Testis (tissue), 3 donors: Measurements from ENCODE around the gene UTS2B. TPM values are rescaled to one million over a fixed set of nuclear protein-coding genes. Genes with fewer than 3 reads are reported as not detected.

Experiments used
- DNase-seq: peaks from one replicate; pipeline ENCODE4 v3.0.0-alpha.2; 2019
- H3K27ac ChIP-seq, 2 donors: fragments of 200-600 bp; sonication (generic); one replicate each; pipeline ENCODE4 v1.5.1; 2019
- H3K27me3 ChIP-seq: fragments of 200-600 bp; sonication (generic); one replicate; pipeline ENCODE4 v1.5.1; 2019
- H3K36me3 ChIP-seq: fragments of 200-600 bp; sonication (generic); one replicate; pipeline ENCODE4 v1.5.1; 2017; ENCODE audit warnings: low read depth; ENCODE audit errors: missing control alignments
- H3K4me1 ChIP-seq: fragments of 200-600 bp; sonication (generic); one replicate; pipeline ENCODE4 v1.5.1; 2019
- H3K4me3 ChIP-seq, 2 donors: fragments of 200-600 bp; sonication (generic); one replicate each; pipeline ENCODE4 v1.5.1; 2017 to 2019
- H3K9me3 ChIP-seq: fragments of 200-600 bp; sonication (generic); one replicate; pipeline ENCODE4 v1.5.1; 2017
- POLR2A ChIP-seq: fragments of 450-650 bp; IDR thresholded peaks from one replicate; pipeline ENCODE4 v1.6.1; 2017; ENCODE audit warnings: antibody characterized with exemption, mild to moderate bottlenecking, moderate library complexity
- WGBS, 2 donors: methylation state at CpG; one replicate each; pipeline ENCODE4 v1.1.5; 2018; 5-methylcytosine and 5-hydroxymethylcytosine counted together
- intact Hi-C: fragments of 100-400 bp; cut with DNase I; formaldehyde crosslinking; loops from one replicate; pipeline ENCODE4 v1.15.1; 2023; ENCODE audit warnings: low total_unique reads
- polyA plus RNA-seq: library from polyadenylated mRNA; stranded (reverse); fragments of 350-450 nt; fragmentation: Illumina TruSeq; extraction: RNeasy Lipid Tissue Mini Kit (QIAGEN cat#74804); gene quantifications from one replicate; pipeline ENCODE4 v1.2.3, GENCODE V29; 2014; ENCODE audit warnings: low read depth, low replicate concordance; ENCODE audit not compliant: insufficient read depth
- total RNA-seq, 2 donors: library from RNA; depleted of rRNA; stranded (reverse); fragments of >200 nt; gene quantifications; one replicate each; pipeline ENCODE4 v1.2.3, GENCODE V29; 2016
- TF ChIP-seq, protein P1 (sequence below), 3 experiments: fragments of 450-650 bp in 2 of 3; fragments of 200-600 bp in 1 of 3; sonication (generic) in 1 of 3; IDR thresholded peaks; one replicate each; pipeline ENCODE4 v1.5.1; 2016 to 2019; ENCODE audit warnings: antibody characterized with exemption in 3 of 3, mild to moderate bottlenecking in 2 of 3, moderate library complexity in 1 of 3

The UTS2B gene
- total and polyA plus RNA-seq, 3 donors from 2014 or later = 5.9 to 13.1 (median 12.3) TPM

- 88 to 89% methylated on average over 4 to 5 of the region's 5 CpGs for WGBS, 2 donors
- Histone ChIP-seq H3K36me3 (no peaks in the 10 kb centered on the region), H3K27me3 (no peaks in the 10 kb centered on the region), H3K4me3 (no peak overlapping the region), H3K27ac (no peak overlapping the region), H3K4me1 (no peaks in the 10 kb centered on the region), H3K9me3 (no peaks in the 10 kb centered on the region)
- DNase-seq = no peak
- intact Hi-C loops = no loop called here
- TF ChIP-seq, protein P1, sequence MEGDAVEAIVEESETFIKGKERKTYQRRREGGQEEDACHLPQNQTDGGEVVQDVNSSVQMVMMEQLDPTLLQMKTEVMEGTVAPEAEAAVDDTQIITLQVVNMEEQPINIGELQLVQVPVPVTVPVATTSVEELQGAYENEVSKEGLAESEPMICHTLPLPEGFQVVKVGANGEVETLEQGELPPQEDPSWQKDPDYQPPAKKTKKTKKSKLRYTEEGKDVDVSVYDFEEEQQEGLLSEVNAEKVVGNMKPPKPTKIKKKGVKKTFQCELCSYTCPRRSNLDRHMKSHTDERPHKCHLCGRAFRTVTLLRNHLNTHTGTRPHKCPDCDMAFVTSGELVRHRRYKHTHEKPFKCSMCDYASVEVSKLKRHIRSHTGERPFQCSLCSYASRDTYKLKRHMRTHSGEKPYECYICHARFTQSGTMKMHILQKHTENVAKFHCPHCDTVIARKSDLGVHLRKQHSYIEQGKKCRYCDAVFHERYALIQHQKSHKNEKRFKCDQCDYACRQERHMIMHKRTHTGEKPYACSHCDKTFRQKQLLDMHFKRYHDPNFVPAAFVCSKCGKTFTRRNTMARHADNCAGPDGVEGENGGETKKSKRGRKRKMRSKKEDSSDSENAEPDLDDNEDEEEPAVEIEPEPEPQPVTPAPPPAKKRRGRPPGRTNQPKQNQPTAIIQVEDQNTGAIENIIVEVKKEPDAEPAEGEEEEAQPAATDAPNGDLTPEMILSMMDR (IDR thresholded peaks at IDR 0.05) = no peak
- TF ChIP-seq POLR2A = no peak
These were observed 93.1 kb downstream of the UTS2B start for GRCh38 chr3:191237047-191237882.

- H3K4me1 ChIP-seq = no peaks in the 10 kb centered on the region
- no peaks in the 10 kb centered on the region for H3K27me3 ChIP-seq
- H3K36me3 ChIP-seq = no peaks in the 10 kb centered on the region
- H3K9me3 ChIP-seq = no peaks in the 10 kb centered on the region
- DNase-seq = no peak
- 75 to 80% methylated on average over 3 of the region's 3 CpGs for WGBS, 2 donors
- TF ChIP-seq, protein P1 (IDR thresholded peaks at IDR 0.05) = no peak
- TF ChIP-seq POLR2A = no peak
- intact Hi-C loops = no loop called here
- no peak overlapping the region for H3K4me3 ChIP-seq
- H3K27ac ChIP-seq = no peak overlapping the region
These were observed 93.7 kb downstream of the UTS2B start for GRCh38 chr3:191236646-191237045.

GRCh38 chr3:191235331-191236314, 94.7 kb downstream of the UTS2B start:
- no peaks in the 10 kb centered on the region for H3K27me3 ChIP-seq
- 56 to 81% methylated on average over 4 of the region's 4 CpGs for WGBS, 2 donors
- H3K27ac ChIP-seq = no peak overlapping the region
- no peaks in the 10 kb centered on the region for H3K9me3 ChIP-seq
- intact Hi-C loops = no loop called here
- no peaks in the 10 kb centered on the region for H3K36me3 ChIP-seq
- no peaks in the 10 kb centered on the region for H3K4me1 ChIP-seq
- TF ChIP-seq, protein P1 (IDR thresholded peaks at IDR 0.05) = no peak
- no peak for TF ChIP-seq POLR2A
- no peak for DNase-seq
- H3K4me3 ChIP-seq = no peak overlapping the region

GRCh38 chr3:191234216-191234615, 96.1 kb downstream of the UTS2B start:
- 88 to 94% methylated on average over 9 of the region's 9 CpGs for WGBS, 2 donors
- no peaks in the 10 kb centered on the region for H3K4me1 ChIP-seq
- no peak overlapping the region for H3K27ac ChIP-seq
- no peaks in the 10 kb centered on the region for H3K36me3 ChIP-seq
- H3K9me3 ChIP-seq = no peaks in the 10 kb centered on the region
- no peak for DNase-seq
- H3K27me3 ChIP-seq = no peaks in the 10 kb centered on the region
- no peak for TF ChIP-seq POLR2A
- TF ChIP-seq, protein P1 (IDR thresholded peaks at IDR 0.05) = no peak
- intact Hi-C loops = no loop called here
- H3K4me3 ChIP-seq = no peak overlapping the region
